Endothelial cell of umbilical vein (primary cell): Measurements from ENCODE around the gene TFAP2A. TPM values are rescaled to one million over a fixed set of nuclear protein-coding genes. Genes with fewer than 3 reads are reported as not detected.
A peak's percentile ranks its signal among the peaks of the same experiment; 100 is the strongest.

Source experiments
- BruUV-seq: library from RNA; stranded (reverse); fragments of 400-500 nt; replicated peaks from 2 replicates; lab custom pipeline; 2021; lab: Mats Ljungman, UMichigan
- CTCF ChIA-PET: fragments of 300-600, 350-600 bp; sonication (Branson Sonifier 250); formaldehyde crosslinking; loops from one replicate; lab custom pipeline; 2021; ENCODE audit warnings: antibody characterized with exemption, inconsistent platforms; lab: Charles Lee
- POLR2A ChIA-PET: fragments of 300-600, 350-600 bp; sonication (Branson Sonifier 250); formaldehyde crosslinking; loops from one replicate; lab custom pipeline; 2021; ENCODE audit warnings: antibody characterized with exemption, inconsistent platforms; lab: Charles Lee
- DNase-seq: peaks from one replicate; pipeline ENCODE4 v3.0.0-alpha.2; 2011; ENCODE audit warnings: low read depth, low spot score
- FAIRE-seq: peaks from 2 replicates; lab custom pipeline; 2011; peaks lifted over from hg19 to GRCh38; lab: Jason Lieb, UNC
- H2AFZ ChIP-seq: 2 replicates; pipeline ENCODE4 v1.6.0; 2012; ENCODE audit warnings: low read depth, low read length, control low read depth, inconsistent platforms
- H3K27ac ChIP-seq: 2 replicates; pipeline ENCODE4 v1.5.1; 2011; ENCODE audit warnings: low read depth, mild to moderate bottlenecking, control low read depth, low read length, moderate library complexity; ENCODE audit not compliant: insufficient read depth
- H3K27me3 ChIP-seq, 2 experiments: 2 replicates each; pipeline versions ENCODE4 v1.6.0 to v1.6.1; 2011; ENCODE audit warnings: low read length in 2 of 2, mixed read lengths in 1 of 2; ENCODE audit not compliant: control insufficient read depth in 2 of 2, insufficient read depth in 2 of 2
- H3K36me3 ChIP-seq, 2 experiments: 2 replicates in 1 of 2; 3 replicates in 1 of 2; pipeline ENCODE4 v1.5.1; 2011; ENCODE audit warnings: low read length in 2 of 2, mild to moderate bottlenecking in 1 of 2, moderate library complexity in 1 of 2; ENCODE audit not compliant: control insufficient read depth in 2 of 2, insufficient read depth in 2 of 2; ENCODE audit errors: extremely low read depth in 1 of 2
- H3K4me1 ChIP-seq: 3 replicates; pipeline ENCODE4 v1.5.1; 2011; ENCODE audit warnings: mild to moderate bottlenecking, low read length; ENCODE audit not compliant: control insufficient read depth, insufficient read depth; ENCODE audit errors: extremely low read depth
- H3K4me2 ChIP-seq: 2 replicates; pipeline ENCODE4 v1.6.1; 2011; ENCODE audit warnings: low read length, control low read depth, mixed read lengths; ENCODE audit not compliant: insufficient read depth
- H3K4me3 ChIP-seq, 3 experiments: fragments of 200-600 bp in 1 of 3; sonication (generic), shearing (Covaris generic) in 1 of 3; replicated peaks in 1 of 3; 2 replicates each; pipeline ENCODE4 v1.5.1; 2011 to 2016; ENCODE audit warnings: control low read depth in 3 of 3, low read length in 3 of 3, mild to moderate bottlenecking in 2 of 3, inconsistent platforms in 1 of 3, low read depth in 1 of 3, moderate library complexity in 1 of 3; ENCODE audit not compliant: insufficient read depth in 1 of 3
- H3K79me2 ChIP-seq: 2 replicates; pipeline ENCODE4 v1.6.0; 2012; ENCODE audit warnings: low read length, inconsistent platforms; ENCODE audit not compliant: control insufficient read depth, insufficient read depth
- H3K9ac ChIP-seq: replicated peaks from 2 replicates; pipeline ENCODE3; 2011; ENCODE audit warnings: low read length, control low read depth; ENCODE audit not compliant: insufficient read depth; ENCODE audit errors: extremely low read depth
- H3K9me1 ChIP-seq: replicated peaks from 3 replicates; pipeline ENCODE4 v1.6.0; 2011; ENCODE audit warnings: mild to moderate bottlenecking, low read length; ENCODE audit not compliant: control insufficient read depth, insufficient read depth; ENCODE audit errors: extremely low read depth
- H3K9me3 ChIP-seq: replicated peaks from 2 replicates; pipeline ENCODE4 v1.5.1; 2012; ENCODE audit warnings: low read length, inconsistent platforms; ENCODE audit not compliant: control insufficient read depth, insufficient read depth
- H4K20me1 ChIP-seq: replicated peaks from 2 replicates; pipeline ENCODE3; 2011; ENCODE audit warnings: mild to moderate bottlenecking, low read length; ENCODE audit not compliant: control insufficient read depth, insufficient read depth; ENCODE audit errors: extremely low read depth
- EZH2 ChIP-seq: IDR thresholded peaks from 2 replicates; pipeline ENCODE4 v1.6.1; 2012; ENCODE audit warnings: borderline replicate concordance, low read depth, mild to moderate bottlenecking, moderate library complexity, low read length, inconsistent platforms; ENCODE audit not compliant: severe bottlenecking
- FOS ChIP-seq: IDR thresholded peaks from 2 replicates; pipeline ENCODE4 v1.6.1; 2011; ENCODE audit warnings: mild to moderate bottlenecking, low read length, moderate library complexity, borderline replicate concordance; ENCODE audit not compliant: insufficient read depth
- GATA2 ChIP-seq: IDR thresholded peaks from 2 replicates; pipeline ENCODE4 v1.7.0; 2011; ENCODE audit warnings: low read depth, mild to moderate bottlenecking, moderate library complexity, mixed read lengths, low read length; ENCODE audit not compliant: insufficient read length, insufficient read depth
- JUN ChIP-seq: IDR thresholded peaks from 2 replicates; pipeline ENCODE4 v1.6.1; 2011; ENCODE audit warnings: borderline replicate concordance, low read depth; ENCODE audit not compliant: insufficient read length, insufficient read depth
- MYC ChIP-seq: IDR thresholded peaks from one replicate; pipeline ENCODE4 v1.6.1; 2011; ENCODE audit warnings: mild to moderate bottlenecking, low read depth, low read length
- POLR2A ChIP-seq: IDR thresholded peaks from 2 replicates; pipeline ENCODE4 v1.6.1; 2012; ENCODE audit warnings: low read depth, mild to moderate bottlenecking, control low read depth, low read length
- POLR2AphosphoS5 ChIP-seq: IDR thresholded peaks from 2 replicates; pipeline ENCODE4 v1.6.1; 2012; ENCODE audit warnings: low read depth, mild to moderate bottlenecking, control low read depth, low read length, moderate library complexity; ENCODE audit not compliant: insufficient read depth
- dilution Hi-C: fragments of 300-500 bp; cut with MboI; formaldehyde crosslinking; loops from one replicate; pipeline ENCODE4 v1.15.0; 2019; ENCODE audit warnings: low sequenced_read_pairs; ENCODE audit not compliant: extremely low pct_ligation_motif_present
- intact Hi-C: fragments of 100-400 bp; cut with micrococcal nuclease; formaldehyde crosslinking; loops from one replicate; pipeline ENCODE4 v1.10.0; 2022
- polyA plus RNA-seq, 4 experiments: library from polyadenylated mRNA; depleted of rRNA in 3 of 4; stranded (reverse) in 3 of 4; unstranded in 1 of 4; fragments of >200 nt; gene quantifications; 2 replicates each; pipeline versions ENCODE4 v1.2.1 to v1.2.3, GENCODE V29; 2011 to 2012; ENCODE audit warnings: missing spikeins in 1 of 4
- total RNA-seq: library from RNA; stranded (reverse); gene quantifications from 2 replicates; pipeline ENCODE4 v1.2.3, GENCODE V29; 2021
- TF ChIP-seq, protein P1 (sequence below), 2 donors: IDR thresholded peaks; 1 replicate in 1 of 2; 2 replicates in 1 of 2; pipeline ENCODE4 v1.5.1; 2011; ENCODE audit warnings: low read length in 2 of 2, mild to moderate bottlenecking in 2 of 2, moderate library complexity in 2 of 2, control low read depth in 1 of 2, inconsistent platforms in 1 of 2, low read depth in 1 of 2; ENCODE audit not compliant: insufficient read depth in 1 of 2; ENCODE audit errors: extremely low read depth in 1 of 2
- TF ChIP-seq, protein P2 (sequence below): IDR thresholded peaks from 2 replicates; pipeline ENCODE4 v1.6.1; 2011; ENCODE audit not compliant: insufficient read depth, insufficient read length

Gene TFAP2A
- total and polyA plus RNA-seq, 2 donors (not counting 3 experiments of a cell fraction or from before 2014, with no cell fraction given): 0.06 TPM; not detected in 1

GRCh38 chr6:10426781-10427279, 12.0 kb upstream of the TFAP2A start:
- Histone ChIP-seq H3K9ac (no peak overlapping the region), H3K4me3 (peak overlapping the region; percentile 39 to 70 (median 58)), H2AFZ (peak overlapping the region; percentile 62), H3K27ac (no peak overlapping the region), H3K4me1 (peaks cover 5% of the 10 kb centered on the region), H4K20me1 (no peaks in the 10 kb centered on the region), H3K36me3 (no peaks in the 10 kb centered on the region), H3K9me1 (no peaks in the 10 kb centered on the region), H3K79me2 (no peaks in the 10 kb centered on the region), H3K27me3 (peaks cover 54 to 69% of the 10 kb centered on the region in 2 experiments), H3K4me2 (peak overlapping the region; percentile 81), H3K9me3 (no peaks in the 10 kb centered on the region)
- FAIRE-seq (no peak), DNase-seq (no peak)
- TF ChIP-seq FOS (no peak), POLR2AphosphoS5 (no peak), JUN (no peak), POLR2A (no peak), EZH2 (no peak), MYC (no peak), GATA2 (no peak)
- TF ChIP-seq, protein P1, sequence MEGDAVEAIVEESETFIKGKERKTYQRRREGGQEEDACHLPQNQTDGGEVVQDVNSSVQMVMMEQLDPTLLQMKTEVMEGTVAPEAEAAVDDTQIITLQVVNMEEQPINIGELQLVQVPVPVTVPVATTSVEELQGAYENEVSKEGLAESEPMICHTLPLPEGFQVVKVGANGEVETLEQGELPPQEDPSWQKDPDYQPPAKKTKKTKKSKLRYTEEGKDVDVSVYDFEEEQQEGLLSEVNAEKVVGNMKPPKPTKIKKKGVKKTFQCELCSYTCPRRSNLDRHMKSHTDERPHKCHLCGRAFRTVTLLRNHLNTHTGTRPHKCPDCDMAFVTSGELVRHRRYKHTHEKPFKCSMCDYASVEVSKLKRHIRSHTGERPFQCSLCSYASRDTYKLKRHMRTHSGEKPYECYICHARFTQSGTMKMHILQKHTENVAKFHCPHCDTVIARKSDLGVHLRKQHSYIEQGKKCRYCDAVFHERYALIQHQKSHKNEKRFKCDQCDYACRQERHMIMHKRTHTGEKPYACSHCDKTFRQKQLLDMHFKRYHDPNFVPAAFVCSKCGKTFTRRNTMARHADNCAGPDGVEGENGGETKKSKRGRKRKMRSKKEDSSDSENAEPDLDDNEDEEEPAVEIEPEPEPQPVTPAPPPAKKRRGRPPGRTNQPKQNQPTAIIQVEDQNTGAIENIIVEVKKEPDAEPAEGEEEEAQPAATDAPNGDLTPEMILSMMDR (IDR thresholded peaks at IDR 0.05; ENCODE audit: extremely low read depth in 1 of 2, insufficient read depth in 1 of 2, low read depth in 1 of 2, low read length in 2 of 2): no peak
- TF ChIP-seq, protein P2, sequence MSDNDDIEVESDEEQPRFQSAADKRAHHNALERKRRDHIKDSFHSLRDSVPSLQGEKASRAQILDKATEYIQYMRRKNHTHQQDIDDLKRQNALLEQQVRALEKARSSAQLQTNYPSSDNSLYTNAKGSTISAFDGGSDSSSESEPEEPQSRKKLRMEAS: no peak
- CTCF ChIA-PET: interaction anchor here (1.0 to 4.0 kb wide), 5 partner anchors 8 to 1443 kb away, joined by 5 to 150 read pairs (median 5); partner anchors contain the start of gene TFAP2A
- intact Hi-C loops (loop anchor here (1.0 to 10.0 kb wide), 2 partner anchors 887 to 1992 kb away; partner anchors contain the start of gene SLC35B3), dilution Hi-C loops (no loop called here)
- POLR2A ChIA-PET: no interaction called here
- no TSS peak for BruUV-seq
